Loucy (cell line): Measurements from ENCODE around the gene TPST2.

ENCODE experiments used
- EZH2phosphoT487 ChIP-seq: fragments of 200-600 bp; IDR thresholded peaks from 2 replicates; pipeline ENCODE4 v1.6.1; 2018; ENCODE audit warnings: antibody characterized with exemption, mild to moderate bottlenecking, moderate library complexity, borderline replicate concordance
- TF ChIP-seq, protein P1 (sequence below): fragments of 200-600 bp; sonication (generic); conservative IDR thresholded peaks from 2 replicates; pipeline ENCODE4 v1.5.1; 2014; ENCODE audit warnings: mild to moderate bottlenecking, antibody characterized with exemption, low read length

DNA sequence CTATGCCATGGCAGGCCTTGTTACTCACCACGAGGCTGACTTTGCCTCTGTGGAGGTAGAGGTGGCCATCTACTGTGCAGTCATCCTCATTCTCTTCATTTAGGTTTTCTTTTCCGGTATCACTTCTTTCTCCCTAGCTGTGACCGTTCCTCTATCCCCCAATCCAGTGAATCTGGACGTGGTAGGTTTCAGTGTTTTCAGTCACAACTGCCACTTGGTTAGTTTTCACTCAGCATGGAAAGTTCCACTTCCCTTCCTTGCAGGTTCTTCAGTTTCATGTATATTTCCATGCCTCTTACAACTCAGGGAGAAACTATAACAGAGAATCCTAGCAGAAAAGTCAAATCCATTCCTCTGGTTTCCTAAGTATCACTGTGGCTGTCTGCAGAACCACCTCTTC is 108.2 kb downstream of the TPST2 start:
- TF ChIP-seq, protein P1, sequence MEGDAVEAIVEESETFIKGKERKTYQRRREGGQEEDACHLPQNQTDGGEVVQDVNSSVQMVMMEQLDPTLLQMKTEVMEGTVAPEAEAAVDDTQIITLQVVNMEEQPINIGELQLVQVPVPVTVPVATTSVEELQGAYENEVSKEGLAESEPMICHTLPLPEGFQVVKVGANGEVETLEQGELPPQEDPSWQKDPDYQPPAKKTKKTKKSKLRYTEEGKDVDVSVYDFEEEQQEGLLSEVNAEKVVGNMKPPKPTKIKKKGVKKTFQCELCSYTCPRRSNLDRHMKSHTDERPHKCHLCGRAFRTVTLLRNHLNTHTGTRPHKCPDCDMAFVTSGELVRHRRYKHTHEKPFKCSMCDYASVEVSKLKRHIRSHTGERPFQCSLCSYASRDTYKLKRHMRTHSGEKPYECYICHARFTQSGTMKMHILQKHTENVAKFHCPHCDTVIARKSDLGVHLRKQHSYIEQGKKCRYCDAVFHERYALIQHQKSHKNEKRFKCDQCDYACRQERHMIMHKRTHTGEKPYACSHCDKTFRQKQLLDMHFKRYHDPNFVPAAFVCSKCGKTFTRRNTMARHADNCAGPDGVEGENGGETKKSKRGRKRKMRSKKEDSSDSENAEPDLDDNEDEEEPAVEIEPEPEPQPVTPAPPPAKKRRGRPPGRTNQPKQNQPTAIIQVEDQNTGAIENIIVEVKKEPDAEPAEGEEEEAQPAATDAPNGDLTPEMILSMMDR, result no peak
- TF ChIP-seq EZH2phosphoT487, result no peak
